GM12878 (cell line): ENCODE results near the gene TOLLIP.

Source experiments
- CREB1 ChIP-seq: IDR thresholded peaks from 2 replicates; pipeline ENCODE4 v1.6.1; 2012; ENCODE audit warnings: low read depth, mild to moderate bottlenecking, inconsistent platforms
- CTCF ChIP-seq, 3 experiments: IDR thresholded peaks in 2 of 3; conservative IDR thresholded peaks in 1 of 3; 2 replicates each; pipeline ENCODE4 v1.5.1; 2011; ENCODE audit warnings: low read depth in 3 of 3, low read length in 3 of 3, mild to moderate bottlenecking in 3 of 3, control low read depth in 2 of 3, moderate library complexity in 2 of 3, inconsistent platforms in 1 of 3, mixed read lengths in 1 of 3; ENCODE audit not compliant: control insufficient read depth in 2 of 3, insufficient read depth in 1 of 3; ENCODE audit errors: extremely low read depth in 1 of 3
- MYC ChIP-seq: IDR thresholded peaks from 2 replicates; pipeline ENCODE4 v1.6.1; 2011; ENCODE audit warnings: mild to moderate bottlenecking, low read length, moderate library complexity, inconsistent platforms; ENCODE audit not compliant: insufficient read depth, insufficient replicate concordance, insufficient read length, severe bottlenecking
- NFYB ChIP-seq: IDR thresholded peaks from 2 replicates; pipeline ENCODE4 v1.6.1; 2011; ENCODE audit warnings: low read depth, mild to moderate bottlenecking, low read length, improper control_type of control experiment, moderate library complexity; ENCODE audit not compliant: insufficient read depth
- NKRF ChIP-seq: fragments of 450-650 bp; conservative IDR thresholded peaks from 2 replicates; pipeline ENCODE4 v1.6.1; 2017; ENCODE audit warnings: mild to moderate bottlenecking, moderate library complexity
- PAX5 ChIP-seq: IDR thresholded peaks from 2 replicates; pipeline ENCODE4 v1.6.1; 2011; ENCODE audit warnings: low read depth, low read length, borderline replicate concordance
- POLR2A ChIP-seq: IDR thresholded peaks from 2 replicates; pipeline ENCODE4 v1.6.1; 2011; ENCODE audit warnings: low read depth, mild to moderate bottlenecking, low read length
- RBBP5 ChIP-seq: fragments of 200-600 bp; sonication (generic); conservative IDR thresholded peaks from 2 replicates; pipeline ENCODE4 v1.6.1; 2016
- SMC3 ChIP-seq: IDR thresholded peaks from 2 replicates; pipeline ENCODE4 v1.6.1; 2011; ENCODE audit warnings: low read length, improper control_type of control experiment, borderline replicate concordance
- SPI1 ChIP-seq: IDR thresholded peaks from 2 replicates; pipeline ENCODE4 v1.6.1; 2011; ENCODE audit warnings: low read depth, mild to moderate bottlenecking, low read length, moderate library complexity, borderline replicate concordance; ENCODE audit not compliant: insufficient read depth
- ZBED1 ChIP-seq: IDR thresholded peaks from 2 replicates; pipeline ENCODE4 v1.6.1; 2016; ENCODE audit warnings: borderline replicate concordance
- ZNF24 ChIP-seq: fragments of 450-650 bp; IDR thresholded peaks from 2 replicates; pipeline ENCODE4 v1.6.1; 2017; ENCODE audit warnings: antibody characterized with exemption, mild to moderate bottlenecking
- TF ChIP-seq, protein P1 (sequence below): fragments of 450-650 bp; formaldehyde crosslinking; IDR thresholded peaks from 2 replicates; pipeline ENCODE4 v1.5.0; 2022; ENCODE audit warnings: mild to moderate bottlenecking, missing genetic modification characterization

- no peak for TF ChIP-seq SMC3
- no peak for TF ChIP-seq CTCF (IDR thresholded peaks at IDR 0.05 in 2 of 3, conservative IDR thresholded peaks at IDR 0.05 in 1 of 3; ENCODE audit: control insufficient read depth in 2 of 3, extremely low read depth in 1 of 3, insufficient read depth in 1 of 3, low read depth in 3 of 3, low read length in 3 of 3)
- TF ChIP-seq, protein P1, sequence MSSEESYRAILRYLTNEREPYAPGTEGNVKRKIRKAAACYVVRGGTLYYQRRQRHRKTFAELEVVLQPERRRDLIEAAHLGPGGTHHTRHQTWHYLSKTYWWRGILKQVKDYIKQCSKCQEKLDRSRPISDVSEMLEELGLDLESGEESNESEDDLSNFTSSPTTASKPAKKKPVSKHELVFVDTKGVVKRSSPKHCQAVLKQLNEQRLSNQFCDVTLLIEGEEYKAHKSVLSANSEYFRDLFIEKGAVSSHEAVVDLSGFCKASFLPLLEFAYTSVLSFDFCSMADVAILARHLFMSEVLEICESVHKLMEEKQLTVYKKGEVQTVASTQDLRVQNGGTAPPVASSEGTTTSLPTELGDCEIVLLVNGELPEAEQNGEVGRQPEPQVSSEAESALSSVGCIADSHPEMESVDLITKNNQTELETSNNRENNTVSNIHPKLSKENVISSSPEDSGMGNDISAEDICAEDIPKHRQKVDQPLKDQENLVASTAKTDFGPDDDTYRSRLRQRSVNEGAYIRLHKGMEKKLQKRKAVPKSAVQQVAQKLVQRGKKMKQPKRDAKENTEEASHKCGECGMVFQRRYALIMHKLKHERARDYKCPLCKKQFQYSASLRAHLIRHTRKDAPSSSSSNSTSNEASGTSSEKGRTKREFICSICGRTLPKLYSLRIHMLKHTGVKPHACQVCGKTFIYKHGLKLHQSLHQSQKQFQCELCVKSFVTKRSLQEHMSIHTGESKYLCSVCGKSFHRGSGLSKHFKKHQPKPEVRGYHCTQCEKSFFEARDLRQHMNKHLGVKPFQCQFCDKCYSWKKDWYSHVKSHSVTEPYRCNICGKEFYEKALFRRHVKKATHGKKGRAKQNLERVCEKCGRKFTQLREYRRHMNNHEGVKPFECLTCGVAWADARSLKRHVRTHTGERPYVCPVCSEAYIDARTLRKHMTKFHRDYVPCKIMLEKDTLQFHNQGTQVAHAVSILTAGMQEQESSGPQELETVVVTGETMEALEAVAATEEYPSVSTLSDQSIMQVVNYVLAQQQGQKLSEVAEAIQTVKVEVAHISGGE (CRISPR knock-in tag), result no peak
- TF ChIP-seq MYC, result no peak
- no peak for TF ChIP-seq PAX5
- no peak for TF ChIP-seq CREB1
- no peak for TF ChIP-seq RBBP5
- no peak for TF ChIP-seq ZBED1
- no peak for TF ChIP-seq SPI1
- no peak for TF ChIP-seq ZNF24
- no peak for TF ChIP-seq NKRF
- no peak for TF ChIP-seq NFYB
- TF ChIP-seq POLR2A, result no peak
These were observed 55.3 kb downstream of the TOLLIP start for GRCh38 chr11:1254086-1254648.
